ENCODE data around the gene ITGB5.

The ITGB5 gene

GRCh38 chr3:124843047-124843446 is 44.1 kb downstream of the ITGB5 start:
- no peaks in the 10 kb centered on the region for H3K36me3 Mint-ChIP-seq (ENCODE audit: low read depth)
- no peaks in the 10 kb centered on the region for H3K9me3 Mint-ChIP-seq
- no peak for DNase-seq (ENCODE audit: low spot score)
- no peak overlapping the region for H3K4me3 Mint-ChIP-seq
- no peak overlapping the region for H3K27ac Mint-ChIP-seq
- H3K27me3 Mint-ChIP-seq (ENCODE audit: low read depth): peaks cover 12% of the 10 kb centered on the region
- no peaks in the 10 kb centered on the region for H3K4me1 Mint-ChIP-seq (ENCODE audit: low read depth)

GRCh38 chr3:124841517-124841916 is 45.6 kb downstream of the ITGB5 start:
- no peaks in the 10 kb centered on the region for H3K4me1 Mint-ChIP-seq (ENCODE audit: low read depth)
- no peak for DNase-seq (ENCODE audit: low spot score)
- H3K27ac Mint-ChIP-seq: no peak overlapping the region
- H3K36me3 Mint-ChIP-seq (ENCODE audit: low read depth): no peaks in the 10 kb centered on the region
- peaks cover 26% of the 10 kb centered on the region for H3K27me3 Mint-ChIP-seq (ENCODE audit: low read depth)
- no peaks in the 10 kb centered on the region for H3K9me3 Mint-ChIP-seq
- no peak overlapping the region for H3K4me3 Mint-ChIP-seq

GRCh38 chr3:124840331-124840730 is 46.8 kb downstream of the ITGB5 start:
- H3K9me3 Mint-ChIP-seq: no peaks in the 10 kb centered on the region
- peaks cover 2% of the 10 kb centered on the region for H3K4me1 Mint-ChIP-seq (ENCODE audit: low read depth)
- H3K27me3 Mint-ChIP-seq (ENCODE audit: low read depth): peaks cover 34% of the 10 kb centered on the region
- no peak overlapping the region for H3K27ac Mint-ChIP-seq
- no peak overlapping the region for H3K4me3 Mint-ChIP-seq
- no peaks in the 10 kb centered on the region for H3K36me3 Mint-ChIP-seq (ENCODE audit: low read depth)
- no peak for DNase-seq (ENCODE audit: low spot score)

- H3K27me3 Mint-ChIP-seq (ENCODE audit: low read depth): peaks cover 38% of the 10 kb centered on the region
- H3K36me3 Mint-ChIP-seq (ENCODE audit: low read depth): no peaks in the 10 kb centered on the region
- DNase-seq (ENCODE audit: low spot score): no peak
- H3K4me1 Mint-ChIP-seq (ENCODE audit: low read depth): peaks cover 7% of the 10 kb centered on the region
- no peak overlapping the region for H3K27ac Mint-ChIP-seq
- no peak overlapping the region for H3K4me3 Mint-ChIP-seq
- H3K9me3 Mint-ChIP-seq: no peaks in the 10 kb centered on the region
Measured at GRCh38 chr3:124839896-124840295, 47.3 kb downstream of the ITGB5 start.

- H3K4me3 Mint-ChIP-seq: no peak overlapping the region
- H3K9me3 Mint-ChIP-seq: no peaks in the 10 kb centered on the region
Measured at GRCh38 chr3:124838963-124839362, 48.2 kb downstream of the ITGB5 start.

GRCh38 chr3:124837730-124838186 is 49.4 kb downstream of the ITGB5 start:
- no peak overlapping the region for H3K4me3 Mint-ChIP-seq
- peaks cover 41% of the 10 kb centered on the region for H3K27me3 Mint-ChIP-seq (ENCODE audit: low read depth)
- no peaks in the 10 kb centered on the region for H3K9me3 Mint-ChIP-seq
- no peaks in the 10 kb centered on the region for H3K36me3 Mint-ChIP-seq (ENCODE audit: low read depth)
- no peak overlapping the region for H3K27ac Mint-ChIP-seq
- H3K4me1 Mint-ChIP-seq (ENCODE audit: low read depth): peaks cover 9% of the 10 kb centered on the region
- no peak for DNase-seq (ENCODE audit: low spot score)

More at GRCh38 chr3:124838963-124839362, 48.2 kb downstream of the ITGB5 start:
- Mint-ChIP-seq H3K36me3 (ENCODE audit: low read depth) (no peaks in the 10 kb centered on the region), H3K4me1 (ENCODE audit: low read depth) (peaks cover 9% of the 10 kb centered on the region), H3K27me3 (ENCODE audit: low read depth) (peaks cover 41% of the 10 kb centered on the region), H3K27ac (no peak overlapping the region)
- DNase-seq (ENCODE audit: low spot score): no peak

GRCh38 chr3:124837065-124837464 is 50.1 kb downstream of the ITGB5 start:
- no peaks in the 10 kb centered on the region for H3K9me3 Mint-ChIP-seq
- H3K27me3 Mint-ChIP-seq (ENCODE audit: low read depth): peaks cover 42% of the 10 kb centered on the region
- H3K4me3 Mint-ChIP-seq: no peak overlapping the region
- no peak for DNase-seq (ENCODE audit: low spot score)
- H3K27ac Mint-ChIP-seq: no peak overlapping the region
- peaks cover 9% of the 10 kb centered on the region for H3K4me1 Mint-ChIP-seq (ENCODE audit: low read depth)
- H3K36me3 Mint-ChIP-seq (ENCODE audit: low read depth): no peaks in the 10 kb centered on the region

- Mint-ChIP-seq H3K4me3 (no peak overlapping the region), H3K9me3 (no peaks in the 10 kb centered on the region), H3K4me1 (ENCODE audit: low read depth) (peaks cover 9% of the 10 kb centered on the region), H3K27ac (no peak overlapping the region), H3K27me3 (ENCODE audit: low read depth) (peaks cover 42% of the 10 kb centered on the region), H3K36me3 (ENCODE audit: low read depth) (no peaks in the 10 kb centered on the region)
- no peak for DNase-seq (ENCODE audit: low spot score)
Measured at GRCh38 chr3:124836448-124836847, 50.7 kb downstream of the ITGB5 start.

GRCh38 chr3:124834723-124835718 is 52.1 kb downstream of the ITGB5 start:
- peaks cover 39% of the 10 kb centered on the region for H3K27me3 Mint-ChIP-seq (ENCODE audit: low read depth)
- H3K27ac Mint-ChIP-seq: no peak overlapping the region
- DNase-seq (ENCODE audit: low spot score): peak; percentile 21
- H3K4me1 Mint-ChIP-seq (ENCODE audit: low read depth): peaks cover 9% of the 10 kb centered on the region
- H3K4me3 Mint-ChIP-seq: peak overlapping the region; percentile 72
- no peaks in the 10 kb centered on the region for H3K36me3 Mint-ChIP-seq (ENCODE audit: low read depth)
- no peaks in the 10 kb centered on the region for H3K9me3 Mint-ChIP-seq

- no peak for DNase-seq (ENCODE audit: low spot score)
- no peak overlapping the region for H3K27ac Mint-ChIP-seq
Measured at GRCh38 chr3:124833710-124834332, 53.3 kb downstream of the ITGB5 start.

GRCh38 chr3:124832782-124833709 is 54.1 kb downstream of the ITGB5 start:
- no peaks in the 10 kb centered on the region for H3K9me3 Mint-ChIP-seq
- no peak overlapping the region for H3K27ac Mint-ChIP-seq
- no peak for DNase-seq (ENCODE audit: low spot score)
- no peaks in the 10 kb centered on the region for H3K36me3 Mint-ChIP-seq (ENCODE audit: low read depth)
- H3K4me1 Mint-ChIP-seq (ENCODE audit: low read depth): peaks cover 9% of the 10 kb centered on the region
- H3K4me3 Mint-ChIP-seq: no peak overlapping the region
- peaks cover 40% of the 10 kb centered on the region for H3K27me3 Mint-ChIP-seq (ENCODE audit: low read depth)

More at GRCh38 chr3:124833710-124834332, 53.3 kb downstream of the ITGB5 start:
- Mint-ChIP-seq H3K27me3 (ENCODE audit: low read depth) (peaks cover 42% of the 10 kb centered on the region), H3K4me1 (ENCODE audit: low read depth) (peaks cover 9% of the 10 kb centered on the region), H3K36me3 (ENCODE audit: low read depth) (no peaks in the 10 kb centered on the region), H3K9me3 (no peaks in the 10 kb centered on the region), H3K4me3 (no peak overlapping the region)

GRCh38 chr3:124831628-124832199 is 55.5 kb downstream of the ITGB5 start:
- DNase-seq (ENCODE audit: low spot score): no peak
- no peak overlapping the region for H3K27ac Mint-ChIP-seq
- peaks cover 9% of the 10 kb centered on the region for H3K4me1 Mint-ChIP-seq (ENCODE audit: low read depth)

GRCh38 chr3:124829819-124830554 is 57.2 kb downstream of the ITGB5 start:
- H3K36me3 Mint-ChIP-seq (ENCODE audit: low read depth): no peaks in the 10 kb centered on the region
- H3K27ac Mint-ChIP-seq: no peak overlapping the region
- H3K4me1 Mint-ChIP-seq (ENCODE audit: low read depth): peaks cover 3% of the 10 kb centered on the region
- DNase-seq (ENCODE audit: low spot score): no peak
- H3K9me3 Mint-ChIP-seq: no peaks in the 10 kb centered on the region
- no peak overlapping the region for H3K4me3 Mint-ChIP-seq
- H3K27me3 Mint-ChIP-seq (ENCODE audit: low read depth): peaks cover 17% of the 10 kb centered on the region

More at GRCh38 chr3:124831628-124832199, 55.5 kb downstream of the ITGB5 start:
- Mint-ChIP-seq H3K4me3 (no peak overlapping the region), H3K9me3 (no peaks in the 10 kb centered on the region), H3K36me3 (ENCODE audit: low read depth) (no peaks in the 10 kb centered on the region), H3K27me3 (ENCODE audit: low read depth) (peaks cover 28% of the 10 kb centered on the region)
